Retinal pigment epithelial cell (primary cell): ENCODE data around the gene ARHGDIB.

ENCODE experiments used
- DNase-seq: peaks from one replicate; pipeline ENCODE4 v3.0.0-alpha.2; 2010; ENCODE audit warnings: low read depth
- H3K4me3 ChIP-seq: 2 replicates; pipeline ENCODE4 v1.5.1; 2011; ENCODE audit warnings: mild to moderate bottlenecking, low read length, control low read depth, moderate library complexity
- CTCF ChIP-seq: conservative IDR thresholded peaks from 2 replicates; pipeline ENCODE4 v1.5.1; 2011; ENCODE audit warnings: low read depth, low read length, control low read depth, inconsistent platforms

The ARHGDIB gene

GRCh38 chr12:14999695-15000365 is 38.4 kb upstream of the ARHGDIB start:
- DNase-seq = no peak
- TF ChIP-seq CTCF = no peak
- no peak overlapping the region for H3K4me3 ChIP-seq

GRCh38 chr12:14999021-14999694 is 37.8 kb upstream of the ARHGDIB start:
- DNase-seq = no peak
- no peak overlapping the region for H3K4me3 ChIP-seq
- no peak for TF ChIP-seq CTCF

GRCh38 chr12:14997998-14998397 is 36.6 kb upstream of the ARHGDIB start:
- TF ChIP-seq CTCF = no peak
- DNase-seq = no peak
- H3K4me3 ChIP-seq = no peak overlapping the region

- DNase-seq = peak; percentile 34
- peak; percentile 51 for TF ChIP-seq CTCF
- H3K4me3 ChIP-seq = no peak overlapping the region
Measured at GRCh38 chr12:14995583-14996425, 34.4 kb upstream of the ARHGDIB start.

GRCh38 chr12:14994610-14995009 is 33.2 kb upstream of the ARHGDIB start:
- no peak for TF ChIP-seq CTCF

GRCh38 chr12:14993537-14994266 is 32.3 kb upstream of the ARHGDIB start:
- DNase-seq = no peak
- TF ChIP-seq CTCF = no peak
- H3K4me3 ChIP-seq = no peak overlapping the region

More at GRCh38 chr12:14994610-14995009, 33.2 kb upstream of the ARHGDIB start:
- H3K4me3 ChIP-seq = no peak overlapping the region
- no peak for DNase-seq
